HG03558 (cell line): ENCODE measurements around the gene SUSD5.

Experiments
- ATAC-seq: cut with Tn5 transposase; IDR thresholded peaks from one replicate; pipeline ENCODE4 v1.9.1; 2021; ENCODE audit warnings: moderate number of reproducible peaks; ENCODE audit not compliant: unreplicated experiment; ENCODE audit errors: extremely low read depth

SUSD5 gene

GRCh38 chr3:33218446-33219174, at the start of gene SUSD5:
SUSD5 (minus strand) TSS chr3:33218810; CDS start chr3:33218797, 13 bp downstream.
- ATAC-seq = no peak

- no peak for ATAC-seq
Observed at GRCh38 chr3:33260104-33260503, 41.5 kb upstream of the SUSD5 start.

GRCh38 chr3:33256249-33256648, 37.6 kb upstream of the SUSD5 start:
- no peak for ATAC-seq

- ATAC-seq = no peak
Observed at GRCh38 chr3:33250712-33251111, 32.1 kb upstream of the SUSD5 start.

GRCh38 chr3:33246786-33247185, 28.2 kb upstream of the SUSD5 start:
- ATAC-seq = no peak

- ATAC-seq = no peak
Observed at GRCh38 chr3:33240261-33240660, 21.7 kb upstream of the SUSD5 start.

GRCh38 chr3:33238923-33239322, 20.3 kb upstream of the SUSD5 start:
- no peak for ATAC-seq

- no peak for ATAC-seq
Observed at GRCh38 chr3:33237439-33237838, 18.8 kb upstream of the SUSD5 start.

- no peak for ATAC-seq
Observed at GRCh38 chr3:33236005-33236404, 17.4 kb upstream of the SUSD5 start.

GRCh38 chr3:33233884-33234283, 15.3 kb upstream of the SUSD5 start:
- no peak for ATAC-seq

GRCh38 chr3:33231756-33232465, 13.3 kb upstream of the SUSD5 start:
- ATAC-seq = no peak

GRCh38 chr3:33229947-33230346, 11.3 kb upstream of the SUSD5 start:
- ATAC-seq = no peak

GRCh38 chr3:33229066-33229465, 10.5 kb upstream of the SUSD5 start:
- ATAC-seq = no peak

- no peak for ATAC-seq
Observed at GRCh38 chr3:33221241-33221640, 2.6 kb upstream of the SUSD5 start.

- no peak for ATAC-seq
Observed at GRCh38 chr3:33219175-33219487, 521 bp upstream of the SUSD5 start.

GRCh38 chr3:33217866-33218445, 654 bp downstream of the SUSD5 start:
- no peak for ATAC-seq

GRCh38 chr3:33215739-33216138, 2.9 kb downstream of the SUSD5 start:
- no peak for ATAC-seq

- no peak for ATAC-seq
Observed at GRCh38 chr3:33212406-33212805, 6.2 kb downstream of the SUSD5 start.

- no peak for ATAC-seq
Observed at GRCh38 chr3:33211444-33211843, 7.2 kb downstream of the SUSD5 start.

GRCh38 chr3:33209357-33209756, 9.3 kb downstream of the SUSD5 start:
- ATAC-seq = no peak

GRCh38 chr3:33202711-33203457, 15.7 kb downstream of the SUSD5 start:
- no peak for ATAC-seq
